DOHH2 (cell line): ENCODE measurements around the gene BEX5.
"Not testable (repeated sequence)": the region's sequence is repeated elsewhere in the genome, so short reads cannot be mapped to it uniquely, and the experiment has no call there.

Experiments
- H3F3A ChIP-seq: fragments of 200-600 bp; sonication (generic), shearing (Covaris generic); 2 replicates; pipeline ENCODE4 v1.6.0; 2016; ENCODE audit warnings: antibody characterized with exemption, mild to moderate bottlenecking; ENCODE audit not compliant: control insufficient read depth, insufficient read depth
- H3K27ac ChIP-seq: fragments of 200-600 bp; sonication (generic); 2 replicates; pipeline ENCODE4 v1.5.1; 2014; ENCODE audit warnings: low read depth, mild to moderate bottlenecking, low read length, moderate library complexity
- H3K27me3 ChIP-seq: fragments of 200-600 bp; sonication (generic); 2 replicates; pipeline ENCODE4 v1.6.1; 2014; ENCODE audit warnings: mild to moderate bottlenecking, low read length, mixed read lengths; ENCODE audit not compliant: control insufficient read depth
- H3K36me3 ChIP-seq: fragments of 200-600 bp; sonication (generic); 2 replicates; pipeline ENCODE4 v1.6.1; 2014; ENCODE audit warnings: mild to moderate bottlenecking, low read length, moderate library complexity, mixed read lengths; ENCODE audit not compliant: control insufficient read depth
- H3K4me1 ChIP-seq: fragments of 200-600 bp; sonication (generic); 2 replicates; pipeline ENCODE4 v1.6.1; 2014; ENCODE audit warnings: mild to moderate bottlenecking, low read length, mixed read lengths; ENCODE audit not compliant: control insufficient read depth
- H3K4me2 ChIP-seq: fragments of 200-600 bp; sonication (generic); 2 replicates; pipeline ENCODE4 v1.6.0; 2014; ENCODE audit warnings: mild to moderate bottlenecking, low read length, moderate library complexity
- H3K4me3 ChIP-seq: fragments of 200-600 bp; sonication (generic); 2 replicates; pipeline ENCODE4 v1.5.1; 2014; ENCODE audit warnings: mild to moderate bottlenecking, low read length, mixed read lengths
- H3K79me2 ChIP-seq: fragments of 200-600 bp; sonication (generic); 2 replicates; pipeline ENCODE4 v1.6.1; 2014; ENCODE audit warnings: mild to moderate bottlenecking, low read length, mixed read lengths; ENCODE audit not compliant: control insufficient read depth
- H3K9me2 ChIP-seq: fragments of 200-600 bp; sonication (generic); replicated peaks from 2 replicates; pipeline ENCODE4 v1.6.1; 2014; ENCODE audit warnings: mild to moderate bottlenecking, low read length, mixed read lengths; ENCODE audit not compliant: control insufficient read depth
- H3K9me3 ChIP-seq: fragments of 200-600 bp; sonication (generic); 2 replicates; pipeline ENCODE4 v1.6.1; 2014; ENCODE audit warnings: antibody characterized with exemption, low read length, mixed read lengths; ENCODE audit not compliant: control insufficient read depth, insufficient read depth
- H4K20me1 ChIP-seq: fragments of 200-600 bp; sonication (generic); 2 replicates; pipeline ENCODE4 v1.6.0; 2014; ENCODE audit warnings: low read depth, mild to moderate bottlenecking, antibody characterized with exemption, low read length, moderate library complexity; ENCODE audit not compliant: control insufficient read depth, insufficient read depth
- CTCF ChIP-seq: fragments of 200-600 bp; sonication (generic); IDR thresholded peaks from one replicate; pipeline ENCODE4 v1.5.1; 2014; ENCODE audit warnings: antibody characterized with exemption, mild to moderate bottlenecking, low read depth, low read length; ENCODE audit not compliant: poor library complexity, severe bottlenecking
- EZH2phosphoT487 ChIP-seq: fragments of 200-600 bp; sonication (generic); IDR thresholded peaks from 2 replicates; pipeline ENCODE4 v1.6.1; 2017; ENCODE audit warnings: borderline replicate concordance, mild to moderate bottlenecking, antibody characterized with exemption, low read length, moderate library complexity, mixed read lengths

The BEX5 gene

GRCh38 chrX:102129473-102129872, 26.3 kb downstream of the BEX5 start:
- Histone ChIP-seq H3K4me3 (no peak overlapping the region), H3K4me2 (no peak overlapping the region), H3K9me2 (no peaks in the 10 kb centered on the region), H3K4me1 (no peaks in the 10 kb centered on the region), H4K20me1 (no peaks in the 10 kb centered on the region), H3F3A (no peaks in the 10 kb centered on the region), H3K9me3 (no peaks in the 10 kb centered on the region), H3K36me3 (no peaks in the 10 kb centered on the region), H3K79me2 (no peaks in the 10 kb centered on the region), H3K27ac (no peak overlapping the region), H3K27me3 (no peaks in the 10 kb centered on the region)
- no peak for TF ChIP-seq EZH2phosphoT487
- peak; percentile 44 for TF ChIP-seq CTCF

- H3F3A ChIP-seq, result no peaks in the 10 kb centered on the region
- no peak overlapping the region for H3K4me3 ChIP-seq
- no peak for TF ChIP-seq EZH2phosphoT487
- no peak for TF ChIP-seq CTCF
- no peaks in the 10 kb centered on the region for H4K20me1 ChIP-seq
- H3K27ac ChIP-seq, result no peak overlapping the region
- H3K36me3 ChIP-seq, result no peaks in the 10 kb centered on the region
- no peaks in the 10 kb centered on the region for H3K9me3 ChIP-seq
- H3K4me1 ChIP-seq, result no peaks in the 10 kb centered on the region
- H3K79me2 ChIP-seq, result no peaks in the 10 kb centered on the region
- no peaks in the 10 kb centered on the region for H3K27me3 ChIP-seq
- H3K4me2 ChIP-seq, result no peak overlapping the region
- no peaks in the 10 kb centered on the region for H3K9me2 ChIP-seq
These were observed 28.9 kb downstream of the BEX5 start for GRCh38 chrX:102126863-102127262.

- not testable (repeated sequence) for H3K4me2 ChIP-seq, H3K4me1 ChIP-seq, H3K79me2 ChIP-seq, H3K27me3 ChIP-seq, H3K9me3 ChIP-seq, H3K4me3 ChIP-seq, H3K9me2 ChIP-seq, H4K20me1 ChIP-seq, H3K27ac ChIP-seq, H3K36me3 ChIP-seq, H3F3A ChIP-seq
These were observed 29.5 kb downstream of the BEX5 start for GRCh38 chrX:102126080-102126818.

GRCh38 chrX:102125436-102125835, 30.3 kb downstream of the BEX5 start, which contains the start of gene TCEAL2:
TCEAL2 (plus strand) TSS chrX:102125679; CDS start chrX:102126831, 1,152 bp downstream.
- not testable (repeated sequence) for H4K20me1 ChIP-seq, H3K79me2 ChIP-seq, H3K9me3 ChIP-seq, H3K4me1 ChIP-seq, H3K4me2 ChIP-seq, H3K9me2 ChIP-seq, H3K27ac ChIP-seq, H3K4me3 ChIP-seq, H3F3A ChIP-seq, H3K36me3 ChIP-seq, H3K27me3 ChIP-seq

GRCh38 chrX:102125014-102125413, 30.8 kb downstream of the BEX5 start:
- not testable (repeated sequence) for H3K9me2 ChIP-seq, H3K4me2 ChIP-seq, H3K4me3 ChIP-seq

More at GRCh38 chrX:102125014-102125413, 30.8 kb downstream of the BEX5 start:
- not testable (repeated sequence) for H3F3A ChIP-seq, H3K36me3 ChIP-seq, H3K27ac ChIP-seq, H3K79me2 ChIP-seq, H3K27me3 ChIP-seq, H4K20me1 ChIP-seq, H3K4me1 ChIP-seq, H3K9me3 ChIP-seq
